ENCODE results near the gene UBE2D2. TPM values are rescaled to one million over a fixed set of nuclear protein-coding genes. Genes with fewer than 3 reads are reported as not detected.
"Not testable (repeated sequence)": the region's sequence is repeated elsewhere in the genome, so short reads cannot be mapped to it uniquely, and the experiment has no call there.

The UBE2D2 gene
- total and polyA plus RNA-seq, 4 donors = 84.1 to 97.8 (median 91.2) TPM

GRCh38 chr5:139584137-139584536 lies 23.0 kb downstream of the UBE2D2 start:
- no peak overlapping the region for H3K4me3 ChIP-seq
- 84 to 90% methylated on average over 3 of the region's 3 CpGs for WGBS, 2 donors
- TF ChIP-seq CTCF (IDR thresholded peaks at IDR 0.05; ENCODE audit: control extremely low read depth, extremely low read depth) = no peak
- H3K36me3 ChIP-seq (ENCODE audit: control insufficient read depth in 4 of 4, insufficient read depth in 4 of 4, low read length in 4 of 4) = peaks cover 0 to 4% (median under 1%) of the 10 kb centered on the region in 4 donors
- no peak overlapping the region for H3K27ac ChIP-seq (ENCODE audit: low read depth in 1 of 2, low read length in 1 of 2)
- peaks cover 0 to 7% (median 0%) of the 10 kb centered on the region in 5 donors for H3K4me1 ChIP-seq (ENCODE audit: control insufficient read depth in 5 of 5, insufficient read depth in 5 of 5, low read length in 5 of 5)
- ATAC-seq (ENCODE audit: insufficient read depth, low FRiP score) (no peak), DNase-seq (no peak)
- H3K9me3 ChIP-seq (ENCODE audit: control insufficient read depth in 4 of 4, insufficient read depth in 3 of 4, low read length in 3 of 4) = no peaks in the 10 kb centered on the region
- no peak overlapping the region for H3K9ac ChIP-seq (ENCODE audit: insufficient read depth in 1 of 2, low read length in 2 of 2)
- H3K27me3 ChIP-seq (ENCODE audit: control insufficient read depth in 3 of 3, insufficient read depth in 3 of 3, low read length in 2 of 3) = no peaks in the 10 kb centered on the region

GRCh38 chr5:139588116-139588515 lies 27.0 kb downstream of the UBE2D2 start:
- not testable (repeated sequence) for H3K36me3 ChIP-seq (ENCODE audit: control insufficient read depth in 4 of 4, insufficient read depth in 4 of 4, low read length in 4 of 4); H3K9ac ChIP-seq (ENCODE audit: insufficient read depth in 1 of 2, low read length in 2 of 2); H3K4me3 ChIP-seq; H3K27me3 ChIP-seq (ENCODE audit: control insufficient read depth in 3 of 3, insufficient read depth in 3 of 3, low read length in 2 of 3); H3K9me3 ChIP-seq (ENCODE audit: control insufficient read depth in 4 of 4, insufficient read depth in 3 of 4, low read length in 3 of 4); H3K27ac ChIP-seq (ENCODE audit: low read depth in 1 of 2, low read length in 1 of 2); DNase-seq; H3K4me1 ChIP-seq (ENCODE audit: control insufficient read depth in 5 of 5, insufficient read depth in 5 of 5, low read length in 5 of 5); ATAC-seq (ENCODE audit: insufficient read depth, low FRiP score)
- 92 to 97% methylated on average over 5 of the region's 5 CpGs for WGBS, 2 donors

- no peak for DNase-seq
- Histone ChIP-seq H3K27ac (ENCODE audit: low read depth in 1 of 2, low read length in 1 of 2) (no peak overlapping the region), H3K36me3 (ENCODE audit: control insufficient read depth in 4 of 4, insufficient read depth in 4 of 4, low read length in 4 of 4) (peaks cover 0 to 4% (median under 1%) of the 10 kb centered on the region in 4 donors), H3K4me1 (ENCODE audit: control insufficient read depth in 5 of 5, insufficient read depth in 5 of 5, low read length in 5 of 5) (peaks cover 0 to 8% (median 0%) of the 10 kb centered on the region in 5 donors), H3K9ac (ENCODE audit: insufficient read depth in 1 of 2, low read length in 2 of 2) (no peak overlapping the region), H3K27me3 (ENCODE audit: control insufficient read depth in 3 of 3, insufficient read depth in 3 of 3, low read length in 2 of 3) (no peaks in the 10 kb centered on the region), H3K4me3 (no peak overlapping the region), H3K9me3 (ENCODE audit: control insufficient read depth in 4 of 4, insufficient read depth in 3 of 4, low read length in 3 of 4) (no peaks in the 10 kb centered on the region)
- no peak for TF ChIP-seq CTCF (IDR thresholded peaks at IDR 0.05; ENCODE audit: control extremely low read depth, extremely low read depth)
- no peak for ATAC-seq (ENCODE audit: insufficient read depth, low FRiP score)
- 76 to 79% methylated on average over 6 of the region's 6 CpGs for WGBS, 2 donors
Measured at GRCh38 chr5:139588962-139589361, 27.8 kb downstream of the UBE2D2 start.

GRCh38 chr5:139592289-139592688 lies 31.1 kb downstream of the UBE2D2 start:
- DNase-seq (no peak), ATAC-seq (ENCODE audit: insufficient read depth, low FRiP score) (no peak)
- Histone ChIP-seq H3K9me3 (ENCODE audit: control insufficient read depth in 4 of 4, insufficient read depth in 3 of 4, low read length in 3 of 4) (no peaks in the 10 kb centered on the region), H3K4me1 (ENCODE audit: control insufficient read depth in 5 of 5, insufficient read depth in 5 of 5, low read length in 5 of 5) (peaks cover 0 to 8% (median 0%) of the 10 kb centered on the region in 5 donors), H3K36me3 (ENCODE audit: control insufficient read depth in 4 of 4, insufficient read depth in 4 of 4, low read length in 4 of 4) (no peaks in the 10 kb centered on the region), H3K9ac (ENCODE audit: insufficient read depth in 1 of 2, low read length in 2 of 2) (no peak overlapping the region), H3K27me3 (ENCODE audit: control insufficient read depth in 3 of 3, insufficient read depth in 3 of 3, low read length in 2 of 3) (no peaks in the 10 kb centered on the region), H3K4me3 (no peak overlapping the region), H3K27ac (ENCODE audit: low read depth in 1 of 2, low read length in 1 of 2) (no peak overlapping the region)
- 86 to 93% methylated on average over 3 of the region's 3 CpGs for WGBS, 2 donors
- no peak for TF ChIP-seq CTCF (IDR thresholded peaks at IDR 0.05; ENCODE audit: control extremely low read depth, extremely low read depth)

GRCh38 chr5:139593076-139593475 lies 31.9 kb downstream of the UBE2D2 start:
- not testable (repeated sequence) for H3K27me3 ChIP-seq (ENCODE audit: control insufficient read depth in 3 of 3, insufficient read depth in 3 of 3, low read length in 2 of 3); ATAC-seq (ENCODE audit: insufficient read depth, low FRiP score); H3K9me3 ChIP-seq (ENCODE audit: control insufficient read depth in 4 of 4, insufficient read depth in 3 of 4, low read length in 3 of 4); H3K36me3 ChIP-seq (ENCODE audit: control insufficient read depth in 4 of 4, insufficient read depth in 4 of 4, low read length in 4 of 4); H3K4me3 ChIP-seq; H3K9ac ChIP-seq (ENCODE audit: insufficient read depth in 1 of 2, low read length in 2 of 2); H3K4me1 ChIP-seq (ENCODE audit: control insufficient read depth in 5 of 5, insufficient read depth in 5 of 5, low read length in 5 of 5); DNase-seq; H3K27ac ChIP-seq (ENCODE audit: low read depth in 1 of 2, low read length in 1 of 2)
- WGBS, 2 donors = 92 to 93% methylated on average over 8 of the region's 8 CpGs

All from lung (tissue), 12 donors.